ENCODE measurements around the gene PHF2. TPM values are rescaled to one million over a fixed set of nuclear protein-coding genes. Genes with fewer than 3 reads are reported as not detected.

PHF2 gene
- total RNA-seq, 2 donors from 2014 or later: 24.7 to 29.3 TPM

GRCh38 chr9:93682155-93682968 is 106.0 kb downstream of the PHF2 start:
- DNase-seq (ENCODE audit: low spot score): peak; percentile 64
- TF ChIP-seq, protein P1, sequence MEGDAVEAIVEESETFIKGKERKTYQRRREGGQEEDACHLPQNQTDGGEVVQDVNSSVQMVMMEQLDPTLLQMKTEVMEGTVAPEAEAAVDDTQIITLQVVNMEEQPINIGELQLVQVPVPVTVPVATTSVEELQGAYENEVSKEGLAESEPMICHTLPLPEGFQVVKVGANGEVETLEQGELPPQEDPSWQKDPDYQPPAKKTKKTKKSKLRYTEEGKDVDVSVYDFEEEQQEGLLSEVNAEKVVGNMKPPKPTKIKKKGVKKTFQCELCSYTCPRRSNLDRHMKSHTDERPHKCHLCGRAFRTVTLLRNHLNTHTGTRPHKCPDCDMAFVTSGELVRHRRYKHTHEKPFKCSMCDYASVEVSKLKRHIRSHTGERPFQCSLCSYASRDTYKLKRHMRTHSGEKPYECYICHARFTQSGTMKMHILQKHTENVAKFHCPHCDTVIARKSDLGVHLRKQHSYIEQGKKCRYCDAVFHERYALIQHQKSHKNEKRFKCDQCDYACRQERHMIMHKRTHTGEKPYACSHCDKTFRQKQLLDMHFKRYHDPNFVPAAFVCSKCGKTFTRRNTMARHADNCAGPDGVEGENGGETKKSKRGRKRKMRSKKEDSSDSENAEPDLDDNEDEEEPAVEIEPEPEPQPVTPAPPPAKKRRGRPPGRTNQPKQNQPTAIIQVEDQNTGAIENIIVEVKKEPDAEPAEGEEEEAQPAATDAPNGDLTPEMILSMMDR (IDR thresholded peaks at IDR 0.05): peak; percentile 59 to 88

GRCh38 chr9:93683331-93684134 is 107.1 kb downstream of the PHF2 start:
- H3K4me1 ChIP-seq: no peaks in the 10 kb centered on the region
- peaks cover 0 to 7% of the 10 kb centered on the region in 2 donors for H3K9me3 ChIP-seq
- no peak overlapping the region for H3K27ac ChIP-seq
- H3K36me3 ChIP-seq: no peaks in the 10 kb centered on the region
- TF ChIP-seq, protein P1 (IDR thresholded peaks at IDR 0.05): no peak
- H3K4me3 ChIP-seq: no peak overlapping the region
- H3K27me3 ChIP-seq: no peaks in the 10 kb centered on the region
- peak; percentile 53 for DNase-seq (ENCODE audit: low spot score)

More at GRCh38 chr9:93682155-93682968, 106.0 kb downstream of the PHF2 start:
- no peak overlapping the region for H3K4me3 ChIP-seq
- H3K4me1 ChIP-seq: no peaks in the 10 kb centered on the region
- H3K27ac ChIP-seq: no peak overlapping the region
- H3K27me3 ChIP-seq: no peaks in the 10 kb centered on the region
- H3K9me3 ChIP-seq: no peaks in the 10 kb centered on the region
- H3K36me3 ChIP-seq: peaks cover 10% of the 10 kb centered on the region

DNA sequence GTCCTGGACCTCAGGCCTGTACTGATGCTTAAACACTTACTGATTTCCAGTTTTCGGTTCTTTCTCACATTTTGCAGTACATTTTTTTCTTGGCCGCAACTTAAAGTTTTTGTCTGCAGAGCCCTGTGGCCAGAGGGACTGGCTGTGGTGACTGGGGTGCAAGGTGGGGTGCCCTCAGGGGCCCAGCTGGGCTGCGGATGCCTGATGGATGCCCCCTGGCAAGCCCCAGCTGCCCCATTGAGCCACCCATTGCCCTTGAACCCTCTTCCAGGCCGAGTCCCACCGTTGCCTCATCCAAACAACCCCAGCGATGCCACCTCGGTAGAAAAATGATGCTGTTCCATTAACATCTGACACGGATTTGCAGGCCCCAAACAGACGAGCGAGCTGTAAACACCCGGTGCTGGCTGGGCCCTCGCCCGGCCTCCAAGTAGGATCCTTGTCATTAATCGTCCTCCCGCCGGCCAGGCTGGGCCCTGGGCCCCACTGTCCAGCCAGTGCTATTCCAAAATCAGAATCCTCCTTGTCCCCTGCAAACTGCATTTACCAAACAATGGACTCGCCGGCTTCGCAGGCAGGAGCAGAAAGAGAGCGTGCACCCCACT is 107.9 kb downstream of the PHF2 start:
- DNase-seq (ENCODE audit: low spot score): peak; percentile 43
- Histone ChIP-seq H3K27me3 (no peaks in the 10 kb centered on the region), H3K4me1 (no peaks in the 10 kb centered on the region), H3K27ac (no peak overlapping the region), H3K36me3 (no peaks in the 10 kb centered on the region), H3K9me3 (peaks cover 5 to 14% of the 10 kb centered on the region in 2 donors), H3K4me3 (no peak overlapping the region)
- TF ChIP-seq, protein P1 (IDR thresholded peaks at IDR 0.05): no peak

GRCh38 chr9:93684806-93685543 is 108.6 kb downstream of the PHF2 start:
- no peak for DNase-seq (ENCODE audit: low spot score)
- H3K4me1 ChIP-seq: no peaks in the 10 kb centered on the region

More at GRCh38 chr9:93684806-93685543, 108.6 kb downstream of the PHF2 start:
- Histone ChIP-seq H3K27ac (no peak overlapping the region), H3K4me3 (no peak overlapping the region), H3K36me3 (no peaks in the 10 kb centered on the region), H3K9me3 (peaks cover 5 to 18% of the 10 kb centered on the region in 2 donors), H3K27me3 (no peaks in the 10 kb centered on the region)
- TF ChIP-seq, protein P1 (IDR thresholded peaks at IDR 0.05): no peak
